Measurements from ENCODE around the gene CDKN1C.

DNA sequence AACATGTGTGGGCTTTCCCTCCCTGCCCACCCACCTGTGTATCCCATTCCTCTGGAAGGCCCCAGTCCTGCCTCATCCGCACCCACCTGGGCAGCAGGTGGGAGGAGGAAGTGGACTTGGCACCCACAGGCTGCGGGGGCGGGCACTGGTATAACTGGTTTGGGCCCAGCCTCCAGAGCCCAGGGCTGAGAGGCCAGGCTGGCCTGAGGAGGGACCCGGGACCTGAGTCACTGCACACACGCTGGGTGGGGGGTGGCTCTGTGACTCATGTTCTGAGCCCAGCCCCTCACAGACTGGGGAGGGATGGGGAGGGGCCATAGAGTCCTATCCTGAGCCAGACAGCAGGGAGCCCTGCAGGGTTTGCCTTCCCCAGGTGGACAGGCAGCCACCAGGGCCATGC, 26.9 kb upstream of the CDKN1C start:
- TF ChIP-seq CTCF (IDR thresholded peaks at IDR 0.05) (no peak), POLR2A (IDR thresholded peaks at IDR 0.05) (no peak)
